SU-DHL-6 (cell line): Measurements from ENCODE around the gene YES1.

ENCODE experiments used
- H2AFZ ChIP-seq: fragments of 200-600 bp; sonication (generic); 2 replicates; pipeline ENCODE4 v1.6.1; 2014; ENCODE audit warnings: low read depth, mild to moderate bottlenecking, moderate library complexity, mixed read lengths, antibody characterized with exemption, low read length; ENCODE audit not compliant: severe bottlenecking
- H3F3A ChIP-seq: fragments of 200-600 bp; shearing (Covaris generic); 2 replicates; pipeline ENCODE4 v1.6.0; 2016; ENCODE audit warnings: antibody characterized with exemption, mild to moderate bottlenecking; ENCODE audit not compliant: insufficient read depth
- H3K27ac ChIP-seq: fragments of 200-600 bp; sonication (generic); 2 replicates; pipeline ENCODE4 v1.5.1; 2016; ENCODE audit warnings: low read depth, mild to moderate bottlenecking, low read length, moderate library complexity, mixed read lengths
- H3K27me3 ChIP-seq: fragments of 200-600 bp; sonication (generic), shearing (Covaris generic); 2 replicates; pipeline ENCODE4 v1.6.0; 2014; ENCODE audit warnings: mild to moderate bottlenecking, low read length
- H3K36me3 ChIP-seq: fragments of 200-600 bp; sonication (generic); 2 replicates; pipeline ENCODE4 v1.6.1; 2014; ENCODE audit warnings: mild to moderate bottlenecking, low read length, mixed read lengths
- H3K4me2 ChIP-seq: fragments of 300-600, 200-600 bp; shearing (Covaris generic), sonication (generic); 2 replicates; pipeline ENCODE4 v1.6.0; 2014; ENCODE audit warnings: low read length, low read depth, mild to moderate bottlenecking; ENCODE audit not compliant: poor library complexity, severe bottlenecking
- H3K4me3 ChIP-seq: fragments of 200-600 bp; sonication (generic); 2 replicates; pipeline ENCODE4 v1.5.1; 2014; ENCODE audit warnings: antibody characterized with exemption, low read length, mild to moderate bottlenecking, mixed read lengths; ENCODE audit not compliant: insufficient read depth, poor library complexity, severe bottlenecking
- H3K79me2 ChIP-seq: fragments of 200-600 bp; sonication (generic); 2 replicates; pipeline ENCODE4 v1.6.1; 2014; ENCODE audit warnings: mild to moderate bottlenecking, low read length, moderate library complexity; ENCODE audit not compliant: insufficient read depth
- H3K9ac ChIP-seq: fragments of 200-600 bp; sonication (generic); 2 replicates; pipeline ENCODE4 v1.7.0; 2014; ENCODE audit warnings: mild to moderate bottlenecking, low read length
- H3K9me2 ChIP-seq: fragments of 200-600 bp; sonication (generic); replicated peaks from 2 replicates; pipeline ENCODE4 v1.6.1; 2014; ENCODE audit warnings: low read length; ENCODE audit not compliant: insufficient read depth
- H3K9me3 ChIP-seq: fragments of 200-600 bp; sonication (generic); 2 replicates; pipeline ENCODE4 v1.6.1; 2014; ENCODE audit warnings: low read length, mixed read lengths; ENCODE audit not compliant: insufficient read depth
- H4K20me1 ChIP-seq: fragments of 200-600 bp; sonication (generic); 2 replicates; pipeline ENCODE4 v1.6.1; 2014; ENCODE audit warnings: low read depth, mild to moderate bottlenecking, antibody characterized with exemption, low read length, moderate library complexity, mixed read lengths
- CTCF ChIP-seq: fragments of 200-600 bp; sonication (generic); IDR thresholded peaks from one replicate; pipeline ENCODE4 v1.5.1; 2017; ENCODE audit warnings: antibody characterized with exemption, mild to moderate bottlenecking, low read length, moderate library complexity; ENCODE audit not compliant: insufficient read depth, poor library complexity, severe bottlenecking
- EZH2phosphoT487 ChIP-seq: fragments of 200-600 bp; sonication (generic), shearing (Covaris generic); conservative IDR thresholded peaks from 2 replicates; pipeline ENCODE4 v1.6.1; 2018; ENCODE audit warnings: mild to moderate bottlenecking, antibody characterized with exemption, low read length, moderate library complexity, mixed read lengths

YES1 gene

GRCh38 chr18:723541-724080 lies 88.4 kb downstream of the YES1 start:
- Histone ChIP-seq H3K27me3 (no peaks in the 10 kb centered on the region), H3K9me3 (no peaks in the 10 kb centered on the region), H3K9ac (no peak overlapping the region), H3F3A (no peaks in the 10 kb centered on the region), H3K27ac (no peak overlapping the region), H4K20me1 (no peaks in the 10 kb centered on the region), H3K4me2 (no peak overlapping the region), H3K4me3 (no peak overlapping the region), H3K36me3 (no peaks in the 10 kb centered on the region), H3K9me2 (no peaks in the 10 kb centered on the region), H2AFZ (no peak overlapping the region), H3K79me2 (no peaks in the 10 kb centered on the region)
- no peak for TF ChIP-seq CTCF
- TF ChIP-seq EZH2phosphoT487, result no peak

GRCh38 chr18:717003-717402 lies 95.0 kb downstream of the YES1 start:
- no peak overlapping the region for H2AFZ ChIP-seq

GRCh38 chr18:715626-716025 lies 96.4 kb downstream of the YES1 start:
- no peak overlapping the region for H3K4me2 ChIP-seq
- TF ChIP-seq CTCF (no peak), EZH2phosphoT487 (no peak)
- H3K36me3 ChIP-seq, result no peaks in the 10 kb centered on the region
- no peaks in the 10 kb centered on the region for H4K20me1 ChIP-seq
- H3K79me2 ChIP-seq, result no peaks in the 10 kb centered on the region
- no peak overlapping the region for H3K4me3 ChIP-seq
- H3K9ac ChIP-seq, result no peak overlapping the region
- no peaks in the 10 kb centered on the region for H3F3A ChIP-seq
- H3K9me3 ChIP-seq, result no peaks in the 10 kb centered on the region
- H3K9me2 ChIP-seq, result no peaks in the 10 kb centered on the region
- H2AFZ ChIP-seq, result no peak overlapping the region
- no peaks in the 10 kb centered on the region for H3K27me3 ChIP-seq
- H3K27ac ChIP-seq, result no peak overlapping the region

More at GRCh38 chr18:717003-717402, 95.0 kb downstream of the YES1 start:
- no peak overlapping the region for H3K4me2 ChIP-seq
- H3K9me2 ChIP-seq, result no peaks in the 10 kb centered on the region
- no peaks in the 10 kb centered on the region for H3K36me3 ChIP-seq
- TF ChIP-seq EZH2phosphoT487 (no peak), CTCF (no peak)
- no peaks in the 10 kb centered on the region for H4K20me1 ChIP-seq
- H3K79me2 ChIP-seq, result no peaks in the 10 kb centered on the region
- no peaks in the 10 kb centered on the region for H3K9me3 ChIP-seq
- no peak overlapping the region for H3K27ac ChIP-seq
- no peaks in the 10 kb centered on the region for H3K27me3 ChIP-seq
- no peaks in the 10 kb centered on the region for H3F3A ChIP-seq
- H3K4me3 ChIP-seq, result no peak overlapping the region
- H3K9ac ChIP-seq, result no peak overlapping the region
